Stimulated activated CD4-positive, alpha-beta T cell treated with anti-CD3 and anti-CD28 coated beads, Interleukin-4, amount 100 ng/mL, for 4 hours (primary cell): ENCODE results near the gene SLC44A4.
A peak's percentile ranks its signal among the peaks of the same experiment; 100 is the strongest.
"Not testable (repeated sequence)": the region's sequence is repeated elsewhere in the genome, so short reads cannot be mapped to it uniquely, and the experiment has no call there.

ENCODE experiments used
- DNase-seq, 2 experiments: peaks; one replicate each; pipeline ENCODE4 v3.0.0-alpha.2; 2020

SLC44A4 gene

GRCh38 chr6:31878726-31879125 is at the start of gene SLC44A4:
Gene SLC44A4 (minus strand): TSS chr6:31878997. CDS start chr6:31878980, 17 bp downstream.
- DNase-seq, result no peak

DNA sequence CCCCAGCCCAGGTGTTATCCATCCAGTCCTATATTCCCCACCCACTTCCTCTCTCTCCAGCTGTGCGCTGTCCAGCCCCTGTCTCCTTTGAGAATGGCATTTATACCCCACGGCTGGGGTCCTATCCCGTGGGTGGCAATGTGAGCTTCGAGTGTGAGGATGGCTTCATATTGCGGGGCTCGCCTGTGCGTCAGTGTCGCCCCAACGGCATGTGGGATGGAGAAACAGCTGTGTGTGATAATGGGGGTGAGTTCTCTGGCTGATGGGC is 49.8 kb upstream of the SLC44A4 start:
- DNase-seq, result no peak

DNA sequence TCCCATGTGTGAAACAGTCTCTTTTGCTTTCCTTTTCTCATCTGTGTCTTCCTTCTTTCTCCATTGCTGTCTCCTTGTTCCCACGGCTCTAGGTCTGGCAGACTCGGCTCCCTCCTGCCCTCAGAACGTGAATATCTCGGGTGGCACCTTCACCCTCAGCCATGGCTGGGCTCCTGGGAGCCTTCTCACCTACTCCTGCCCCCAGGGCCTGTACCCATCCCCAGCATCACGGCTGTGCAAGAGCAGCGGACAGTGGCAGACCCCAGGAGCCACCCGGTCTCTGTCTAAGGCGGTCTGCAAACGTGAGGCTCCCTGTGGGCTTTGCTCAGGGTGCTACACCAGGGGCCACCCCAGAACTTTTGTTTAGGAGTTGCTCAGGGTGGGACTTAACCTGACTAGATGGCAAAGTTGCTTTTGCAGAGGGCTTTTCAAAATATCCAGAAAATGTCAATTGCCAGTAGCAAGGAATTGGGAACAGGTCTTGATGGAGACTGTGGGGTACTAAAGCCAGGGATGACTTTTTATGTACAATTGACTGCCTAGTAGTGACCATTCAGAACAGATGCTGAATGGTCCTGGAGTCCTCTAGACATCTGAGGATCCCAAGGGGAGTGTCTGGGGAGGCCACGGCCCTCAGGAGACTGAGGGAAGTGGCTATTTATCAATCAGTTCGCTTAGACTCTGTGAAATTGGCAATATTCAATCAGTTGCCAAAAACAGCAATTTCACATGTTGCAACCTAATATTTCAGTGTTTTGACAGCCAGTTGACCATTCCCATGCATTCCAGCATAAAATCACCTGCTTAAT is 49.3 kb upstream of the SLC44A4 start:
- no peak for DNase-seq

DNA sequence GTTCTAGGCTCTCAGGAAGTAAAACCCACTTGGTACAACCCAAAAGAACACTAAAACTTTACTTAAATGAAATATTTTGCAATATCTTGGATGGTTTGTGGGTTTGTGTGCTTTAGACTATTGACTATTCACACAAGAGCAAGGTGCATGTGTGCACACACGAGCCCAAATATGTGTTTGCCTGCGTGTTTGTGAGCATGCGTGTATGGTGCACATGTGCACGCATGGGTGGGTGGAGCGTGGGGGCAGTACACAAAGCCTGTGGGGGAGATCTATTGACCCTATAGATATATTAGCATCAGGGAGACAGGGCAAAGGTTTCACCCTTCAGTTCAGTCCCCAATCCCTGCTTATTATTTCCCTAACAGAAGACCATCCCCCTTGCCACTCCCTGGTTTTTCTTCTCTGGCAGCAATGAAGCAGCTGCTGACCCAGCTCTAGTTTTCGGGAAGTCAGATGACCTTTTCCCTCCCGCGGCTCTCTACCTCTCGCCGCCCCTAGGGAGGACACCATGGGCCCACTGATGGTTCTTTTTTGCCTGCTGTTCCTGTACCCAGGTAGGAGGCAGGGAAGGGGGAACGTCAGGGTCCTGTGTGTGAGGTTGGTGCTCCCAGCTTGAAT is 48.6 kb upstream of the SLC44A4 start, which contains the start of gene C2:
TSS of gene C2 (plus strand) at position 476 of the 621 bp plus-strand sequence. CDS start at position 512, 36 bp downstream.
- no peak for DNase-seq

- DNase-seq, result peak in 1 of 2 experiments; percentile 9
Observed at GRCh38 chr6:31922942-31923341, 44.1 kb upstream of the SLC44A4 start.

GRCh38 chr6:31920811-31921210 is 42.0 kb upstream of the SLC44A4 start:
- no peak for DNase-seq

DNA sequence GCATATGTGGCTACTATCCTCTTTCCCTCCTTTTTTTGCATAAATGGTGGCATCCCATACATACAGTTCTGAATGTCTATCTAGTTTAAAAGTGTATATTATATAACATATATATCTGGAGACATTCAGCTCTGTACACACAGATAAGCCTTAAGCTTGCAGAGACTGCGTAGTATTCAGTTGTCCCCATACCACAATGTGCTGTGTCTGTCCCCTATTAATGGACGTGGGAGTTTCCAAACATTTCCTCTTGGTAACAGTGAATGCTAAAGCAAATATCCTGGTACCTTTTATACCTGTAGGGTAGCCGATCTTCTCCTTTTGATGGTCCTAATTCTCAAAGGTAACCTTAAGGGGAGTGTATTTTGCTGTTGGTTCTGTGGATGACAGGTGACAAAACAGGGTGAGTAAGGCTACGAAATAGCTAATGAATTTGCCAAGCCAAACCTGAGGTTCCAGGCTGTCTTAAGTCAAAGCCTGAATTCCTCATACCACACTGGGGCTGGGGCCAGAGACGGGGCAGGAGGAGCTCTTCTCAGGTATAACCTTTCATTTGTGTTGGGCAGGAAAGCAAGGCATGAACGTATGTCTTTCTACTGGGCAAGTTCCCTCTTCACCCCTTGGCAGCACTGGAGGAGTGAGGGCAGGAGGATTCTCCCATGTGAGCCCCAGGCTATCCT is 41.0 kb upstream of the SLC44A4 start:
- no peak for DNase-seq

- DNase-seq, result no peak
Observed at GRCh38 chr6:31918069-31918720, 39.4 kb upstream of the SLC44A4 start.

GRCh38 chr6:31915756-31916155 is 37.0 kb upstream of the SLC44A4 start:
- DNase-seq, result no peak

DNA sequence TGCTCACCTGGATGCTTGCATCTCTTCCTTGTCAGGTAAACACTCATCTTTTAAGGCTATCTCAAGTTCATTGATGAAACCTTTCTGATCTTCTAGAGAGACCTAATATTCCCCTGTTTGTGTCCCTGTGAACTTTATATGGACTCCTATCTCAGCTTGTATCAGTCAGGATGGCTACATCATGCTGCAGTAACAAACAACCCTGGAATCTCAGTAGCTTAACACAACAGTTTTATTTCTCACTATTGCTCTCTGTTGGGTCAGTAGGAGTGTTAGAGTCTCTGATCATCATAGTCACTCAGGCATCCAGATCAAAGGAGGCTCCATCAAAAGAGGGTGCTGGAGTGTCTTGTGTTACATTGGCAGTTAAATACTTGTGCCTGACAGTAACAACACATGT is 36.6 kb upstream of the SLC44A4 start:
- DNase-seq, result no peak

- no peak for DNase-seq
Observed at GRCh38 chr6:31911826-31912585, 33.2 kb upstream of the SLC44A4 start.

DNA sequence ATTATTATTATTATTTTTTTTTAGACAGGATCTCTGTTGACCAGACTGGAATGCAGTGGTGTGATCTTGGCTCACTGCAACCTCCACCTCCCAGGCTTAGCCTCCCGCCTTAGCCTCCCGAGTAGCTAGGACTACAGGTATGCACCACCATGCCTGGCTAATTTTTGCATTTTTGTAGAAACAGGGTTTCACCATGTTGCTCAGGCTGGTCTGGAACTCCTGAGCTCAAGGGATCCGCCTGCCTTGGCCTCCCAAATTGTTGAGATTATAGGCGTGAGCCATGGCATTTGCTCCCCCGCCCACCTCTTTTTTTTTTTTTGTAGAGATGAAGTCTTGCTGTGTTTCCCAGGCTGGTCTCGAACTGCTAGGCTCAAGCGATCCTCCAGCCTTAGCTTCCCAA is 30.5 kb upstream of the SLC44A4 start:
- DNase-seq, result not testable (repeated sequence)

GRCh38 chr6:31908791-31909190 is 30.0 kb upstream of the SLC44A4 start:
- no peak for DNase-seq

GRCh38 chr6:31908255-31908654 is 29.5 kb upstream of the SLC44A4 start:
- not testable (repeated sequence) for DNase-seq

DNA sequence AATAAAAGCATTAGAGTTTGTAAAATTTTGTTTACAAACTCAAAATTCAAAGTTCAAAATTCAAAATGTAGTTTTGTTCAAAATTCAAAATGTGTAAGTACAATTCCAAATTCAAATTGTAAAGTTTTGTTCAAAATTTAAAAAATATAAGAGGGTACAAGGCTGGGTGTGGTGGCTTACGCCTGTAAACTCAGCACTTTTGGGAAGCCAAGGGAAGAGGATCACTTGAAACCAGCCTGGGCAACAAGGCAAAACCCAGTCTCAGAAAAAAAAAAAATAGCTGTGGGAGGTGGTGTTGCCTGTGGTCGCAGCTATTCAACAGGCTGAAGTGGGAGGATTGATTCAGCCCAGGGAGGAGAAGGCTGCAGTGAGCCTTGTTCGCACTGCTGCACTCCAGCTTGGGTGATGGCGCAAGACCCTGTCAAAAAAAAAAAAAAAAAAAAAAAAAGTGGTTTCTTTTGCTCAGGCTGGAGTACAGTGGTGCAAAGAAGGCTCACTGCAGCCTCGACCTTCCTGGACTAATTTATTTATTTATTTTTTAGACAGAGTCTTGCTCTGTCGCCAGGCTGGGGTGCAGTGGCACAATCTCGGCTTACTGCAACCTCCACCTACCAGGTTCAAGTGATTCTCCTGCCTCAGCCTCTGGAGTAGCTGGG is 28.5 kb upstream of the SLC44A4 start:
- DNase-seq, result no peak

DNA sequence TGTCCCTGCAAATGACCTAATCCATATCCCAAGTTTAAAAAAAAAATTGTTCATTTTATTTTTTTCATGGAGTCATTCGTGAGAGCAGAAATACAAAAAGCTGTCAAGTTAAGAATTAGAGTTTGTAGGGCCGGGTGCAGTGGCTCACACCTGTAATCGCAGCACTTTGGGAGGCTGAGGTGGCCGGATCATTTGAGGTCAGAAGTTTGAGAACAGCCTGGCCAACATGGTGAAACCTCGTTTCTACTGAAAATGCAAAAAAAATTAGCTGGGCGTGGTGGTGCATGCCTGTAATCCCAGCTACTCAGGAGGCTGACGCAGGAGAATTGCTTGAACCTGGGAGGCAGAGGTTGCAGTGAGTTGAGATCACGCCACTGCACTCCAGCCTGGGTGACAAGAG is 27.9 kb upstream of the SLC44A4 start:
- DNase-seq, result not testable (repeated sequence)

- no peak for DNase-seq
Observed at GRCh38 chr6:31906122-31906521, 27.3 kb upstream of the SLC44A4 start.

DNA sequence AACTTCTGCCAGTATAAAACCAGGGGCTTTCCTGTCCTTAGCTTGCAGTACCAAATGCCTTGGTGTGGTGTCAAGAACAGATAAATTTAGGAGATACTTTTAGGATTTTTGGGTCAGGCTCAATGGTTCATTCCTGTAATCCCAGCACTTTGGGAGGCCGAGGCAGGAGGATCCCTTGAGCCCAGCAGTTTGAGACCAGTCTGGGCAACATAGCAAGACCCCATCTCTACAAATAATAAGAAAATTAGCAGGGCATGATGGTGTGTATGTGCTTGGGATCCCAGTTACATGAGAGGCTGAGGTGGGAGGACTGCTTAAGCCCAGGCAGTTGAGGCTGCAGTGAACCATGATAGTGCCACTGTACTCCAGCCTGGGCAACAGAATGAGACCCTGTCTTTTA is 26.2 kb upstream of the SLC44A4 start:
- no peak for DNase-seq

- DNase-seq, result no peak
Observed at GRCh38 chr6:31903957-31904356, 25.2 kb upstream of the SLC44A4 start.

DNA sequence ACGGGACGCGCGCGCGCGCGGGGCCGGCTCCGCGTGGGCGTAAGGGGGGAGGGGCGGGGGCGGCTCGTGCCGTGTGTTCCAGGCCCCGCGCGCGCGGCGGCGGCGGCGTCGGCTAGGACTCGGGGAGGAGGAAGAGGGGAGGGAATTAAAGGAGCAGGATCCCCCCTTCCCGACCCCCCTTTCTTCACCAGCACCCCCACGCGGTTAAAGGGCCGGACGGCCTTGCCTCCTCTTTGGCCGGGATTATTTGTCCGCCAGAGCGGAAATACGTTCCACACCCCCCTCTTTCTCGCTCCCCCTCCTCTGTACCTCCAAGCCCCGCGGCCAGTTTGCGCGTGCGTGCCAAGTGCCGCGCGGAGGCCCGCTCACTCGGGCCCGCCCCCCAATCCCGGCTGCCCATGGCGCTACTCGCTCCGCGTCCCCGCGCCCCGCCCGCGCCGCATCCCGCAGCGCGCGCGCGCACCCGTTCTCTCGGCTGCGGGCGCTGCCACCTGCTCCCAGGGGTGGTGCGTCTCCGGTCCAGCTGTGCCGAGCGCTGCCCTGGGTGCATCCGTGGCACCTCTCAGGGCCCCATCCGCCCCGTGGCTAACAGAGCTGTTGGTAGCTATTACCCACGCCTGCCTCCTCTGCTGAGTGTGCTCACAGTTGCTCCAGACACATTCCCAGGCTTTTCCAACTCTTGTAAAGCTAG is 23.3 kb upstream of the SLC44A4 start, which contains the start of gene ZBTB12:
TSS of gene ZBTB12 (minus strand) at position 134 of the 691 bp plus-strand sequence. CDS start 781 bp downstream, outside the sequence.
- peak; percentile 86 for DNase-seq

DNA sequence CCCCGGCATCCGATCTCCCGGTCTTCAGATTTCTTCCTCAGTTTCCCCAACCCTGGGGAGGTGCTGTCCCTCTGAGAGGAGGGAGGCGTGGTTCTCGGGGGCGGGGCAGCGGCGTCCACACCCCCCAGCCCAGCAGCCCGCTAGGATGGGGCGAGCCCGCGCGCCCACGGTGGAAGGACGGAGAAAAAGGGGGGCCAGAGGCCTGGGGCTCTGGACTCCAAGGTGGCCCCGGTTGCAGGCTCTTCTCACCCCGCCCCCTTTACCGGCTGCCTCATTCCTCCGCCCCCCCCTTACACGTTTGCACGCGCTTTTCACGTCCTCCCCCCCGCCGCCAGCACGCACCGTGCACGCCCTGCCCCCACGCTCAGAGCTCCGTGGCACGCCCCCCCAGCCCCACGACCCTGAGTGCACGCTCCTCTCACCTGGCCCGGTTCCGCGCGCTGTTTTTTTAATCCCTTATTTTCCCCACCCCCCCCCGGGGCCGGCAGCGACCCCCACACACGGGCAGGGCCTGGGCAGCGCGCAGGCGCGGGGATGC is 22.7 kb upstream of the SLC44A4 start:
- peak; percentile 70 to 73 for DNase-seq
